H1 (cell line): ENCODE measurements around the gene SLC2A5. TPM values are rescaled to one million over a fixed set of nuclear protein-coding genes. Genes with fewer than 3 reads are reported as not detected.

Source experiments
- BACH1 ChIP-seq: IDR thresholded peaks from 2 replicates; pipeline ENCODE4 v1.6.1; 2012; ENCODE audit warnings: low read length, improper control_type of control experiment
- SIX5 ChIP-seq: IDR thresholded peaks from 2 replicates; pipeline ENCODE4 v1.6.1; 2011; ENCODE audit warnings: mild to moderate bottlenecking, low read depth, low read length
- polyA plus RNA-seq, 7 experiments: library from polyadenylated mRNA; depleted of rRNA in 3 of 7; stranded (reverse) in 5 of 7; unstranded in 2 of 7; fragments of >200 nt in 5 of 7; fragments of 200-250 nt in 2 of 7; gene quantifications; 1 replicate in 5 of 7; 2 replicates in 1 of 7; 4 replicates in 1 of 7; pipeline versions ENCODE4 v1.2.1 to v1.2.3, GENCODE V29; 2011 to 2013; ENCODE audit warnings: missing spikeins in 2 of 7, mixed read lengths in 2 of 7
- total RNA-seq: library from RNA; stranded (reverse); fragmentation: NEBNext Ultra II Directional; extraction: Animal tissue kit (Norgen Biotek cat#: 25700); gene quantifications from 2 replicates; pipeline ENCODE4 v1.2.1, GENCODE V29; 2021
- TF ChIP-seq, protein P1 (sequence below): IDR thresholded peaks from 2 replicates; pipeline ENCODE4 v1.6.1; 2012; ENCODE audit warnings: low read length, inconsistent platforms

The SLC2A5 gene
- total and polyA plus RNA-seq, 2 of the 8 experiments (the other 6 are each of a cell fraction or from before 2014, with no cell fraction given) = 0.12 TPM; not detected in 1

DNA sequence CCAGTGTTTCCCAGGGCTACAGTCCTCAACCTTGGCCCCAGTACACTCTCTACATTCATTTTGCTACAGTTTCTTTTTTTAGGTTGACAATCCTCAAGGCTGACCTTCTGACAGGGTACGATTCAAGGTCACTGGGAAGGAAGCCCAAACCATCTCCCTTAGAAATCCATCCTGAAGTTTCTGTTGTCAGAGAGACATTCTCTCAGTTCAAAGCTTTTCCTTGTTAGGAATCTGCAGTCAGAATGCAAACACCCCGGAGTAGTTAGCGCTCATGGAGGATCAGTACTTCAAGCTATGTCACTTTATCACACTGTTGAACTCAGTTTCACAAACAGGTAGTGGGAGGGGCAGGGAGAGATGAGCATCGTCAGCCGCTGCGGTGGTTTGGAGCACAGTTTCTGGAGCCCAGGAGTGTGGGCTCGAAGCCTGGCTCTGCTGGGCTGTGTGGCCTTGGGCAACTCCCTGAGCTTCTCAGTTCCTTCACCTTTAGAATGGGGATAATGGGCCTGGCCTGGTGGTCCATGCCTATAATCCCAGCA lies 4.2 kb downstream of the SLC2A5 start (continued):
- TF ChIP-seq BACH1 = no peak
- TF ChIP-seq, protein P1, sequence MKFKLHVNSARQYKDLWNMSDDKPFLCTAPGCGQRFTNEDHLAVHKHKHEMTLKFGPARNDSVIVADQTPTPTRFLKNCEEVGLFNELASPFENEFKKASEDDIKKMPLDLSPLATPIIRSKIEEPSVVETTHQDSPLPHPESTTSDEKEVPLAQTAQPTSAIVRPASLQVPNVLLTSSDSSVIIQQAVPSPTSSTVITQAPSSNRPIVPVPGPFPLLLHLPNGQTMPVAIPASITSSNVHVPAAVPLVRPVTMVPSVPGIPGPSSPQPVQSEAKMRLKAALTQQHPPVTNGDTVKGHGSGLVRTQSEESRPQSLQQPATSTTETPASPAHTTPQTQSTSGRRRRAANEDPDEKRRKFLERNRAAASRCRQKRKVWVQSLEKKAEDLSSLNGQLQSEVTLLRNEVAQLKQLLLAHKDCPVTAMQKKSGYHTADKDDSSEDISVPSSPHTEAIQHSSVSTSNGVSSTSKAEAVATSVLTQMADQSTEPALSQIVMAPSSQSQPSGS = no peak
- TF ChIP-seq SIX5 = no peak
